ENCODE results near the gene KLHL35.

Gene KLHL35

GRCh38 chr11:75467311-75467710, 34.3 kb upstream of the KLHL35 start:
- TF ChIP-seq CTCF (IDR thresholded peaks at IDR 0.05) (no peak), ZFX (IDR thresholded peaks at IDR 0.05; ENCODE audit: borderline replicate concordance) (no peak)
- H3K27ac ChIP-seq: no peak overlapping the region

- TF ChIP-seq ZFX (IDR thresholded peaks at IDR 0.05; ENCODE audit: borderline replicate concordance) (no peak), CTCF (IDR thresholded peaks at IDR 0.05) (no peak)
- no peak overlapping the region for H3K27ac ChIP-seq
Observed at GRCh38 chr11:75465701-75466531, 32.9 kb upstream of the KLHL35 start.

GRCh38 chr11:75463106-75463774, 30.2 kb upstream of the KLHL35 start:
- TF ChIP-seq CTCF (IDR thresholded peaks at IDR 0.05): no peak
- TF ChIP-seq ZFX (IDR thresholded peaks at IDR 0.05; ENCODE audit: borderline replicate concordance): no peak
- no peak overlapping the region for H3K27ac ChIP-seq

- no peak for TF ChIP-seq ZFX (IDR thresholded peaks at IDR 0.05; ENCODE audit: borderline replicate concordance)
Observed at GRCh38 chr11:75462117-75462653, 29.2 kb upstream of the KLHL35 start.

GRCh38 chr11:75461151-75461550, 28.1 kb upstream of the KLHL35 start:
- no peak for TF ChIP-seq CTCF (IDR thresholded peaks at IDR 0.05)
- no peak for TF ChIP-seq ZFX (IDR thresholded peaks at IDR 0.05; ENCODE audit: borderline replicate concordance)

More at GRCh38 chr11:75462117-75462653, 29.2 kb upstream of the KLHL35 start:
- H3K27ac ChIP-seq: no peak overlapping the region

GRCh38 chr11:75456596-75457183, 23.7 kb upstream of the KLHL35 start:
- TF ChIP-seq ZFX (IDR thresholded peaks at IDR 0.05; ENCODE audit: borderline replicate concordance): no peak
- TF ChIP-seq CTCF (IDR thresholded peaks at IDR 0.05): no peak
- H3K27ac ChIP-seq: no peak overlapping the region

More at GRCh38 chr11:75461151-75461550, 28.1 kb upstream of the KLHL35 start:
- H3K27ac ChIP-seq: no peak overlapping the region

- TF ChIP-seq ZFX (IDR thresholded peaks at IDR 0.05; ENCODE audit: borderline replicate concordance) (no peak), CTCF (IDR thresholded peaks at IDR 0.05) (no peak)
- H3K27ac ChIP-seq: no peak overlapping the region
Observed at GRCh38 chr11:75454987-75455386, 22.0 kb upstream of the KLHL35 start.
